SK-N-SH treated with all-trans-retinoic acid at 6 μM for 48 hours (cell line): Measurements from ENCODE around the gene SP100.

ENCODE experiments used
- TOX ChIP-seq: fragments of 250-450 bp; sonication (Bioruptor Pico); IDR thresholded peaks from 2 replicates; pipeline ENCODE4 v1.8.0; 2021; ENCODE audit warnings: mild to moderate bottlenecking, moderate library complexity, borderline replicate concordance
- ZFP30 ChIP-seq: fragments of 450-650 bp; formaldehyde crosslinking; IDR thresholded peaks from 2 replicates; pipeline ENCODE4 v1.5.0; 2022; ENCODE audit warnings: mild to moderate bottlenecking, moderate library complexity

GRCh38 chr2:230540332-230540731 lies 124.3 kb downstream of the SP100 start:
- TF ChIP-seq TOX (CRISPR knock-in tag): no peak
- no peak for TF ChIP-seq ZFP30 (CRISPR knock-in tag)
